HG03442 (cell line): ENCODE data around the gene VAV1.
"Not testable (repeated sequence)": the region's sequence is repeated elsewhere in the genome, so short reads cannot be mapped to it uniquely, and the experiment has no call there.

Experiments
- ATAC-seq: cut with Tn5 transposase; IDR thresholded peaks from one replicate; pipeline ENCODE4 v1.9.1; 2021; ENCODE audit warnings: mild to moderate bottlenecking, moderate library complexity; ENCODE audit not compliant: unreplicated experiment

VAV1 gene

GRCh38 chr19:6838062-6838655 is 65.7 kb downstream of the VAV1 start:
- ATAC-seq = no peak

- ATAC-seq = no peak
Measured at GRCh38 chr19:6842871-6843607, 70.5 kb downstream of the VAV1 start.

GRCh38 chr19:6847828-6848200 is 75.3 kb downstream of the VAV1 start:
- ATAC-seq = no peak

GRCh38 chr19:6848986-6849385 is 76.5 kb downstream of the VAV1 start:
- ATAC-seq = no peak

- ATAC-seq = no peak
Measured at GRCh38 chr19:6849876-6850275, 77.4 kb downstream of the VAV1 start.

- ATAC-seq = no peak
Measured at GRCh38 chr19:6851359-6851758, 78.9 kb downstream of the VAV1 start.

GRCh38 chr19:6852001-6852400 is 79.5 kb downstream of the VAV1 start:
- ATAC-seq = no peak

- ATAC-seq = no peak
Measured at GRCh38 chr19:6853868-6854267, 81.4 kb downstream of the VAV1 start.

GRCh38 chr19:6854758-6855157 is 82.2 kb downstream of the VAV1 start:
- no peak for ATAC-seq

GRCh38 chr19:6856749-6857372 is 84.4 kb downstream of the VAV1 start:
- ATAC-seq = no peak

GRCh38 chr19:6861683-6862286 is 89.3 kb downstream of the VAV1 start:
- no peak for ATAC-seq

GRCh38 chr19:6862673-6863078 is 90.2 kb downstream of the VAV1 start:
- no peak for ATAC-seq

GRCh38 chr19:6864325-6864940 is 91.9 kb downstream of the VAV1 start:
- no peak for ATAC-seq

GRCh38 chr19:6865849-6866248 is 93.3 kb downstream of the VAV1 start:
- ATAC-seq = no peak

- no peak for ATAC-seq
Measured at GRCh38 chr19:6866741-6867151, 94.2 kb downstream of the VAV1 start.

- no peak for ATAC-seq
Measured at GRCh38 chr19:6868351-6868750, 95.8 kb downstream of the VAV1 start.

- ATAC-seq = not testable (repeated sequence)
Measured at GRCh38 chr19:6869151-6869882, 96.8 kb downstream of the VAV1 start.

GRCh38 chr19:6873708-6874431 is 101.4 kb downstream of the VAV1 start:
- no peak for ATAC-seq

- no peak for ATAC-seq
Measured at GRCh38 chr19:6875218-6875617, 102.7 kb downstream of the VAV1 start.

GRCh38 chr19:6876748-6877147 is 104.2 kb downstream of the VAV1 start:
- ATAC-seq = no peak
